Measurements from ENCODE around the gene NAA10.

Gene NAA10

DNA sequence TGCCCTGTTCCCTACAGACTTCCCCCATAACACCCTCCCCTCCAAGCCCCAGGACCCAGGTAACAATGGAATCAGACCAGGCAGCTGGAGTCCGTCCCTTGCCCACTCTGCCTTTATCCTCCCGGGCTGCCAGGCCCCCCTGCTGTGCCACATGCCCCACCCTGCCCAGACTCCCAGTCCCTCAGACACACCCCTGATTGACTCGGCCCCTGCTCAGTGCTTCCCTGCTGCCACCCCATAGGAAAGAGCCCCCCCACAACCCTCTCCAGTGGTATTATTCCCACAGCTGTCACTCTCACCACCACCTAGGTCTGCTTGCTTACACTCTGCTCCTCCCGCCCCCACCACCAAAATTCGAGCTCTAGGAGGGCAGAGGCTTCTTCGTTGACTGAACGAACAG, 4.7 kb upstream of the NAA10 start:
- TF ChIP-seq, protein P1, sequence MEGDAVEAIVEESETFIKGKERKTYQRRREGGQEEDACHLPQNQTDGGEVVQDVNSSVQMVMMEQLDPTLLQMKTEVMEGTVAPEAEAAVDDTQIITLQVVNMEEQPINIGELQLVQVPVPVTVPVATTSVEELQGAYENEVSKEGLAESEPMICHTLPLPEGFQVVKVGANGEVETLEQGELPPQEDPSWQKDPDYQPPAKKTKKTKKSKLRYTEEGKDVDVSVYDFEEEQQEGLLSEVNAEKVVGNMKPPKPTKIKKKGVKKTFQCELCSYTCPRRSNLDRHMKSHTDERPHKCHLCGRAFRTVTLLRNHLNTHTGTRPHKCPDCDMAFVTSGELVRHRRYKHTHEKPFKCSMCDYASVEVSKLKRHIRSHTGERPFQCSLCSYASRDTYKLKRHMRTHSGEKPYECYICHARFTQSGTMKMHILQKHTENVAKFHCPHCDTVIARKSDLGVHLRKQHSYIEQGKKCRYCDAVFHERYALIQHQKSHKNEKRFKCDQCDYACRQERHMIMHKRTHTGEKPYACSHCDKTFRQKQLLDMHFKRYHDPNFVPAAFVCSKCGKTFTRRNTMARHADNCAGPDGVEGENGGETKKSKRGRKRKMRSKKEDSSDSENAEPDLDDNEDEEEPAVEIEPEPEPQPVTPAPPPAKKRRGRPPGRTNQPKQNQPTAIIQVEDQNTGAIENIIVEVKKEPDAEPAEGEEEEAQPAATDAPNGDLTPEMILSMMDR (IDR thresholded peaks at IDR 0.05; ENCODE audit: control insufficient read depth, extremely low read depth, insufficient read depth) = no peak
- no peak for DNase-seq (ENCODE audit: low read depth)
- no peak overlapping the region for H3K4me3 ChIP-seq (ENCODE audit: low read depth, low read length)

DNA sequence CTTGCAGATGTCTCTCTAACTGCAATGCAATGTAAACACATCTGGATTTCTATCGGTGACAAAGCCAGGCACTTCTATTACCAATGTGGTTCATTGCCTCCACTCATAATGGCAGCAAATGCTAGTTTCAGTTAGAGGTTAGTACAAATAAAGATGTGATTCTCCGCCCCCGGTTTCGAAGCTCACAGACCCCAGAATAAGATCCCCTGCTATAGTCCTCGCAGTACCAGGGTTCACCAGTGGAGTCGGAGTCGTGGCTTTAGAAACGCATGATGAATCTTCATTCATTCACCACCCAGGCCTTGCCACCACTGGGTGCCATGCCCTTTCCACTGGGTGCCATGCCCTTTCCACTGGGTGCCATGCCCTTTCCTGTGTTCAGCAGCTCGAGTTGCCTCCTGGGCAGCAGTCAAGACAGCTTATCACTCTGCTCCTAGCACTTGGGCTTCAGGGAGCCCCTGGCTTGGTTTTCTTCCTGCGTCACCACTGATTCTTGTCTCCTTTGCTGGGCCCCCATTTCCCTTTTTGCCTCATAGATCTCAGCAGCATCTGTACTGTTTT, 3.5 kb upstream of the NAA10 start:
- no peak for DNase-seq (ENCODE audit: low read depth)
- TF ChIP-seq, protein P1 (IDR thresholded peaks at IDR 0.05; ENCODE audit: control insufficient read depth, extremely low read depth, insufficient read depth) = no peak
- H3K4me3 ChIP-seq (ENCODE audit: low read depth, low read length) = no peak overlapping the region

DNA sequence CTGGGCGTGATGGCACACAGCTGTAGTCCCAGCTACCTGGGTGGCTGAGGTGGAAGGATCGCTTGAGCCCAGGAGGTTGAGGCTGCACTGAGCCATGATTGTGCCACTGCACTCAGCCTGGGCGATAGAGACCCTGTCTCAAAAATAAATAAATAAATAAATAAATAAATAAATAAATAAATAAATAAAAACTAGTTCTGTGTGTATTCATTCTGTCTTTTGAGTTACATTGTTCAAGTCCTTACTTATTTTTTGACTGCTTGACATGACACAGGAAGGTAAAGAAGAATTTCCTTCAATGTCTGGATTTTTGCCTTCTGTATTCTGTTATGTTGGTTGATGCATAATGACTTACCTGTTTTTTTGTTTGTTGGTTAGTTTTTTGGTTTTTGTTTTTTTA, 2.2 kb upstream of the NAA10 start:
- no peak overlapping the region for H3K4me3 ChIP-seq (ENCODE audit: low read depth, low read length)
- TF ChIP-seq, protein P1 (IDR thresholded peaks at IDR 0.05; ENCODE audit: control insufficient read depth, extremely low read depth, insufficient read depth) = no peak
- no peak for DNase-seq (ENCODE audit: low read depth)

DNA sequence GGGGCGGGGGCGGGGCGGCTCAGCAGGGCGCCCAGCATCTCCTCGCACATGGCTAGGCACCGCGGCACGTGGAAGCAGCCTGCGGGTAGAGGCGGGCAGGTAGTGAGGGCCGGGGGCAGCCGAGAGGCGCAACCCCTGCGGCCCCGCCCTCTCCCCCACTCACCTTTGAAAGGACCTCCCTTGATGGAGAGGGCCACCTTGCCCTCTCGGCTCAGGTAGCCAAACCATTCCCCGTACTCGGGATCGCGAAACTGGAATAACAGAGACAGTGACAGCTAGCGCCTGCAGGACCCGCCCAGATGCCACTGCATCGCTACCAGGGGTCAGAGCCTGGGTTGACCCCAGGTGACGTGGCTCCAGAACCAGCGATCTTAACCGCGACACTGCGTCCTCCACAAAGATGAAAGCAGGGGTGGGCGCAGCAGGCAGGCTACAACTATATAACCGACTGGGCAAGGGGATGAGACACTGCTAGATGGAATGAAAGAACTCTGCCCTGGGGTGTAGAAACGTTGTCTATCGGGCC, 552 bp upstream of the NAA10 start:
- DNase-seq (ENCODE audit: low read depth) = no peak
- TF ChIP-seq, protein P1 (IDR thresholded peaks at IDR 0.05; ENCODE audit: control insufficient read depth, extremely low read depth, insufficient read depth) = no peak
- H3K4me3 ChIP-seq (ENCODE audit: low read depth, low read length) = peak overlapping the region; percentile 42

DNA sequence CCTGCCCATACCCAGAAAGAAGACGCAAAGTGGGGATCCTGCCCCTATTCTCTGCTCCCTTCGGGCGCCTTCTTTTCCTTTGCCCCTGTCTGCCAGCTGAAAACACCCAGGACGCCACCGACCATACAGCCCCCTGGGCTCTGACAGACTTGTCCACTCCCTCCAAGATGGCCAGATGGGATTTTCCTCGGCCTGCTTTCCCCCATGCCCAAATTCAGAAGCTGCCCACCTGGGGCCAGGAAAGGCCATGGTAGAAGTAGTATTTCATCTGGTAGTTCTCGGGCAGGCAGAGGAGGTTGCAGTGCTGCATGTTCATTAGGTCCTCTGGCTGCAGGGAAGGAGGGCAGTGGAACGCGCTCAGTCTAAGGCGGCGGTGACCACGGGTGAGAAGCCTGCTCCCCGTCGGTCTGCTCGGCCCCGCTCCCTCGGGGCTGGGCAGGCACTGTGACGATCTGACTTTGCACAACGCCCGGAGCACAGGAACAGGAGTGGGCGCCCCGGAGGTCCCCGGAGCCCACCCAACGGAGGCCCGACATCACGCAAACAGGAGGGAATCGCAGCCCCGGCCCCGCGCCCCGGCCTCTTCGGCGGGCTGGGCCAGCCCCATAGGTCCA, 582 bp downstream of the NAA10 start:
- TF ChIP-seq, protein P1 (IDR thresholded peaks at IDR 0.05; ENCODE audit: control insufficient read depth, extremely low read depth, insufficient read depth) = no peak
- peak overlapping the region; percentile 70 for H3K4me3 ChIP-seq (ENCODE audit: low read depth, low read length)
- no peak for DNase-seq (ENCODE audit: low read depth)

DNA sequence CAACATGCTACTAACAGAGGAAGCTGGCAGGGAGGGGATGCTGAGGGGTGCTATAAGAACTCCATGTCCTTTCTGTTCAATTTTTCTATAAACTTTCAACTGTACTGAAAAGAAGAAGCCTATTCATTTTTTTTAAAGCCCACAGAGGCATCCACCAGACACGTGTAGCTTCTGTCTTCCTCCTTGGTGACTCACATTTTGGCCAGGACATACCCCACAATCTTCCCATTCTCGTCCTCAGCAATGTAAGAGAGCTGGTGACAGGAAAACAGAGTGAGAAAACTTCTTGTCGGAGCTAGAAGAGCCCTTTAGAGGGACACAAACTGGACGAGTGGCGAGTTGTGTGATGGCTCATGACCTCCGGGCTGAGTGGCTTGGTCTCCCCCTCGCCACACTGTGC, 1.1 kb downstream of the NAA10 start:
- DNase-seq (ENCODE audit: low read depth) = no peak
- H3K4me3 ChIP-seq (ENCODE audit: low read depth, low read length) = peak overlapping the region; percentile 70
- TF ChIP-seq, protein P1 (IDR thresholded peaks at IDR 0.05; ENCODE audit: control insufficient read depth, extremely low read depth, insufficient read depth) = no peak

Data from LNCaP clone FGC (cell line).